ENCODE data around the gene ITGA1.

- TF ChIP-seq, protein P1, sequence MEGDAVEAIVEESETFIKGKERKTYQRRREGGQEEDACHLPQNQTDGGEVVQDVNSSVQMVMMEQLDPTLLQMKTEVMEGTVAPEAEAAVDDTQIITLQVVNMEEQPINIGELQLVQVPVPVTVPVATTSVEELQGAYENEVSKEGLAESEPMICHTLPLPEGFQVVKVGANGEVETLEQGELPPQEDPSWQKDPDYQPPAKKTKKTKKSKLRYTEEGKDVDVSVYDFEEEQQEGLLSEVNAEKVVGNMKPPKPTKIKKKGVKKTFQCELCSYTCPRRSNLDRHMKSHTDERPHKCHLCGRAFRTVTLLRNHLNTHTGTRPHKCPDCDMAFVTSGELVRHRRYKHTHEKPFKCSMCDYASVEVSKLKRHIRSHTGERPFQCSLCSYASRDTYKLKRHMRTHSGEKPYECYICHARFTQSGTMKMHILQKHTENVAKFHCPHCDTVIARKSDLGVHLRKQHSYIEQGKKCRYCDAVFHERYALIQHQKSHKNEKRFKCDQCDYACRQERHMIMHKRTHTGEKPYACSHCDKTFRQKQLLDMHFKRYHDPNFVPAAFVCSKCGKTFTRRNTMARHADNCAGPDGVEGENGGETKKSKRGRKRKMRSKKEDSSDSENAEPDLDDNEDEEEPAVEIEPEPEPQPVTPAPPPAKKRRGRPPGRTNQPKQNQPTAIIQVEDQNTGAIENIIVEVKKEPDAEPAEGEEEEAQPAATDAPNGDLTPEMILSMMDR (conservative IDR thresholded peaks at IDR 0.05; ENCODE audit: low read length): no peak
- TF ChIP-seq EZH2phosphoT487 (IDR thresholded peaks at IDR 0.05; ENCODE audit: borderline replicate concordance, low read depth, low read length): no peak
Observed at GRCh38 chr5:52787600-52788504, at the start of gene ITGA1, which contains the start of gene PELO.

Measured in OCI-LY7 (cell line).